Breast epithelium (tissue), 3 donors: ENCODE data around the gene TPRKB.

ENCODE experiments used
- CTCF ChIP-seq, 3 donors: fragments of 450-650 bp; IDR thresholded peaks; one replicate each; pipeline ENCODE4 v1.5.1; 2016 to 2017; ENCODE audit warnings: antibody characterized with exemption in 3 of 3, mild to moderate bottlenecking in 3 of 3, moderate library complexity in 3 of 3
- POLR2A ChIP-seq: fragments of 450-650 bp; IDR thresholded peaks from one replicate; pipeline ENCODE4 v1.6.1; 2016; ENCODE audit warnings: antibody characterized with exemption, mild to moderate bottlenecking, moderate library complexity
- POLR2AphosphoS5 ChIP-seq, 3 donors: sonication (generic); formaldehyde crosslinking; IDR thresholded peaks; one replicate each; pipeline ENCODE4 v1.6.1; 2017; ENCODE audit warnings: antibody characterized with exemption in 3 of 3

GRCh38 chr2:73705091-73705490 is 32.1 kb downstream of the TPRKB start:
- TF ChIP-seq CTCF (IDR thresholded peaks at IDR 0.05) (no peak), POLR2A (no peak), POLR2AphosphoS5 (IDR thresholded peaks at IDR 0.05) (no peak)
